A549 treated with AZD2906 at 1 μM for 4 hours (cell line): Measurements from ENCODE around the gene TCF7L2. TPM values are rescaled to one million over a fixed set of nuclear protein-coding genes. Genes with fewer than 3 reads are reported as not detected.

Experiments used
- total RNA-seq: library from RNA; stranded (reverse); fragments of 200-300 nt; extraction: Qiagen RNA extraction; gene quantifications from 5 replicates; pipeline ENCODE4 v1.2.3, GENCODE V29; 2022

The TCF7L2 gene
- total RNA-seq = 22.2 to 28.1 TPM (median 25.1 TPM) in 5 replicates

GRCh38 chr10:112949875-112950507, at the start of gene TCF7L2:
Gene TCF7L2, plus strand, starts transcription at chr10:112950247. Its CDS starts 510 bp downstream, at chr10:112950757.

